Stimulated activated CD4-positive, alpha-beta T cell treated with anti-CD3 and anti-CD28 coated beads, Interleukin-2, amount 100 ng/mL, for 48 hours (primary cell): Measurements from ENCODE around the gene TIMM17A.
A peak's percentile ranks its signal among the peaks of the same experiment; 100 is the strongest.
"Not testable (repeated sequence)": the region's sequence is repeated elsewhere in the genome, so short reads cannot be mapped to it uniquely, and the experiment has no call there.

ENCODE experiments used
- DNase-seq, 2 donors: peaks; one replicate each; pipeline ENCODE4 v3.0.0-alpha.2; 2020

The TIMM17A gene

GRCh38 chr1:201955009-201955728 lies at the start of gene TIMM17A:
Gene TIMM17A (plus strand): TSS chr1:201955503. CDS start chr1:201955527, 24 bp downstream.
- peak; percentile 88 to 90 for DNase-seq

GRCh38 chr1:201906336-201906735 lies 49.0 kb upstream of the TIMM17A start:
- DNase-seq, result no peak

- DNase-seq, result no peak
These were observed 47.7 kb upstream of the TIMM17A start for GRCh38 chr1:201907621-201908020.

GRCh38 chr1:201911826-201912571 lies 43.3 kb upstream of the TIMM17A start:
- DNase-seq, result no peak

GRCh38 chr1:201912832-201913231 lies 42.5 kb upstream of the TIMM17A start:
- DNase-seq, result no peak

GRCh38 chr1:201914456-201915235 lies 40.7 kb upstream of the TIMM17A start:
- DNase-seq, result no peak

GRCh38 chr1:201916649-201917249 lies 38.6 kb upstream of the TIMM17A start:
- DNase-seq, result no peak

GRCh38 chr1:201917362-201918033 lies 37.8 kb upstream of the TIMM17A start:
- DNase-seq, result no peak

- DNase-seq, result no peak
These were observed 37.0 kb upstream of the TIMM17A start for GRCh38 chr1:201918343-201918742.

GRCh38 chr1:201921952-201922558 lies 33.2 kb upstream of the TIMM17A start:
- DNase-seq, result no peak

- DNase-seq, result no peak
These were observed 30.1 kb upstream of the TIMM17A start for GRCh38 chr1:201925301-201925567.

GRCh38 chr1:201925981-201926645 lies 29.2 kb upstream of the TIMM17A start:
- no peak for DNase-seq

GRCh38 chr1:201928266-201928665 lies 27.0 kb upstream of the TIMM17A start:
- no peak for DNase-seq

GRCh38 chr1:201930137-201930536 lies 25.2 kb upstream of the TIMM17A start:
- no peak for DNase-seq

- DNase-seq, result no peak
These were observed 24.5 kb upstream of the TIMM17A start for GRCh38 chr1:201930803-201931202.

GRCh38 chr1:201933840-201934430 lies 21.4 kb upstream of the TIMM17A start:
- no peak for DNase-seq

GRCh38 chr1:201937624-201938213 lies 17.6 kb upstream of the TIMM17A start:
- no peak for DNase-seq

GRCh38 chr1:201938440-201939035 lies 16.8 kb upstream of the TIMM17A start:
- no peak for DNase-seq

- DNase-seq, result no peak
These were observed 16.2 kb upstream of the TIMM17A start for GRCh38 chr1:201939148-201939547.

- no peak for DNase-seq
These were observed 15.7 kb upstream of the TIMM17A start for GRCh38 chr1:201939574-201939973.

- not testable (repeated sequence) for DNase-seq
These were observed 15.0 kb upstream of the TIMM17A start for GRCh38 chr1:201940316-201940715.
